Measurements from ENCODE around the gene XRCC5.
"Not testable (repeated sequence)": the region's sequence is repeated elsewhere in the genome, so short reads cannot be mapped to it uniquely, and the experiment has no call there.

The XRCC5 gene

DNA sequence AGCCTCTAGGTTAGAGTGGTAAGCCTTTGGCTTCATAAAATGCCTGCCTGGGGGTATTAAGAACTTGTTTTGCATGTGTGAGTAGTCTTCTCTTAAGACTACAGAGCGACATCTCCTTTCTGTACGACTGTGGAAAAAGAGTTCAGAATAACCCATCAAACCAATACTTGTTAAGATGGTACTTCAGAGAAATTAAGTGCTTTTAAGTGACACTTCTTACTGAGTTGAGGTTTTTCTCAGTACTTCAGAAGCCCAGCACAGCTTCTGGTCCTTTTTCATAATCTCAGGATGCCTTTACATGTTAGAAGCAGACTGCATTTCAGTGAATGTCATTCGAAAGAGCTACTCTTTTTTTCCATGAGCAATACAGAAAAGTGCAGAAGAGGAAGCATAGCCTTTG is 10.8 kb downstream of the XRCC5 start:
- DNase-seq: no peak

DNA sequence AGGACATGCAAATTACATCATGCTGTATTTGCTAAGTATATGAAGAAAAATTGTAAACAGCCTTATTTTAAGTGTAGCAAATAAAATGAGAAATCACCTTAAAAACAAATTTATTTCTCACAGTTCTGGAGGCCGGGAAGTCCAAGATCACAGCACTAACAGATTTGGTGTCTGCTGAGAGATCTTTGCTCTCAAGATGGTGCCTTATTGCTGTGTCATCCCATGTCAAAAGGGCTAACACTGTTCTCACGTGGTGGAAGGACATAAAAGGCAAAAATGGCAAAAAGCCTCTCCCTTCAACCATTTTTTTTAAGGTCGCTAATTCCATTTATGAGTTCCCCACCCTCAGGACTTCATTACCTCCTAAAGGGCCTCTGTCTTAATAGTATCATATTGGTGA is 12.1 kb downstream of the XRCC5 start:
- DNase-seq: no peak

DNA sequence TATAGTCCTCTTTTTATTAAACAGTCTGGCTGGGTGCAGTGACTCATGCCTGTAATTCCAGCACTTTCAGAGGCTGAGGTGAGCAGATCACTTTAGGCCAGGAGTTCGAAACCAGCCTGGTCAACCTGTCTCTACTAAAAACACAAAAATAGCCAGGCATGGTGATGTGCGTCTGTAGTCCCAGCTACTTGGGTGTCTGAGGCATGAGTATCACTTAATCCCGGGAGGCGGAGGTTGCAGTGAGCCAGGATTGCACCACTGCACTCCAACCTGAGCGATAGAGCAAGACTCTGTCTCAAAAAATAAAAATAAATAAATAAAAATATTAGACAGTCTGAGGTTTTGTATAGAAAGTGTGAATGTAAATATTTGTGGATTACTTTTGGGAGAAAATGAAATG is 17.8 kb downstream of the XRCC5 start:
- DNase-seq: no peak

DNA sequence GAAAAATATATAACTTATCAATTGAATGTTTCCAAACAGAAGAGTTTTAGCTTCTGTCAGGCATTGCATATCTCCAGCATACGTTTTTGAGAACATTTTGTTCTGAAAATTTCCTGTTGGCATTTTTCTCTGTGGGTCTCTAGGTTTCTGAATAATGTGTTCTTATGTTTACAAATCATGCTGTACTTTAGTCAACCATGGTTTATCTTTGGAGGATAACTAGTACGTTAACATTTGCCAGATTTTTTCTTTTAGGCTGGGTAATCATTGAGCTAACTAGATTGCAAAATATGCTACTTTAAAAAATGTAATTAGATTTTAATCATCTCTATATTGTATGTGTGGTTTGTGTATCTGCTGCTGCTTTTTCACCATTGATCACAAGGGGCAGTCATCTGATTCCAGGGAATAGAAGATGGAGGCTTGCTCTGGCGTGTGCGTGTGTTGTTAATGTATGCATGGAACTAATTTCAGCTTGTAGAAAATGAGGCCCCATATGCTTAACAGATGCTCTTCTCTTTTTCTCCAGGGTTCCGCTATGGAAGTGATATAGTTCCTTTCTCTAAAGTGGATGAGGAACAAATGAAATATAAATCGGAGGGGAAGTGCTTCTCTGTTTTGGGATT is 21.3 kb downstream of the XRCC5 start:
- DNase-seq: no peak

DNA sequence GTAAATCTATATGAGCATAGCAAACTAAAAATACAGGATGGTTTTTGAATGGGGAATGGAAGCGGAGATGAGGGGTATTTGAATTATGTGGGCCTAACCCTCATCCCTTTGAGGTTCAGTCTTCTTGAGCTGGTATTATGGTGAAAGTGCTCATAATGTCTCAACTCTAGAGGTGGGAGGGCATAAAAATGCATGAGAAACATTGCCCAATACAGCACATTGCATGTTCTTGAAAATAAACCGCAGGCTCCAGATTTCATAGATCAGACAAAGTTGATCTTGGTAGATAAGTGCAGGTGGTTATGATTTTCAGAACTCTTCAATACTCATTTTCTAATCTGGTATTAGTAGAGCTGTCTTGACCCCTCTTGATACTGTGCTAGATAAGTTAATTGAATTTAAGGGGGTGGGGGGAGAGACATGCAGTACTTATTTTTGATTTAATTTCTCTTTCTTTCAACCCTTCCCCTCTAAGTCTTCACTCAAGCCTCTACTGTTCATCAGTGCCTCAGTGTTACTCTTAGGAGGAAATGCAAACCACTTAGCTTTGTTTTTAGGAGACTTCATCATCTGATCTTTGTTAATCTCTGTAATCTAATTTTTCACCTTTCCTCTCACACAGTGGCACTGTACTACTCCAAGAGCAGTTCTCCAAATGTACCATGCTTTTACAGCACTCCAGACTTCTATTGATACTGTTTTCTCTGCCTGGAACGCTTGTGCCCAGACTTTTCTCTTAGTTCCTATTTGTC is 22.2 kb downstream of the XRCC5 start:
- DNase-seq: no peak

DNA sequence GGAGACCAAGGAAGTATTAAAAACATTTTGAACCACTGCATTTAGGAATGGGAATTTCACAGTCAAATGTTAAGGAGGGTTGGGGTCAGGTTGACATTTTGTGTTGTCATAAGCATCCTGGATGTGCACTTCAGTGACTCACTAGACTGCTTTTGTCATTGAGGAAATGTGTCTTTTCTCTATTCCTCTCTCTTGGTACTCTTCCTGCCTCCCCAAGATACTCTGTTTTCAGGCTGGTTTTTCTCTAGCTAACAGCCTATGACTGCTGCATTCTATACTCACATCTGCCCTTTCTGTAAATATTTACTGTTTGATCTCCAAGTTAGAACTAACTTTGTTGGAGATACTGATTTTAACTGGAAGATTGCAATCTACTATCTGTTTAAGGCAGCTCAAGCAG is 23.4 kb downstream of the XRCC5 start:
- no peak for DNase-seq

DNA sequence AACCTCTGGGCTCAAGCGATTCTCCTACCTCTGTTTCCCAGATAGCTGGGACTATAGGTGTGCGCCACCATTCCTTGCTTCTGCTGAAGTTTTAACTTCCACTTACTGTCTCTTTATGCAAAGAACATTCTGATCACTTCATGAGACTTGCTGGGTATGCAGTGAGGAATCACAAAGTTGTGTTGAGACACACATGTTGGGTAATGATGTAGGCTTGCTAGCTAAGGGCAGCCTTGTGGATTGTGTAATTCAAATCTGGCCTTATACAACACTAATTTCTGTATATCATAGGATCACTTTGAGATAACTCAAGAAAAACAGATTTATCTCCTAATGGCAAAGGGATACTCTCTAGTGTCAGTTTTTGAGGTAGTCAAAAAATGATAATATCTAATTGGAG is 24.2 kb downstream of the XRCC5 start:
- no peak for DNase-seq

DNA sequence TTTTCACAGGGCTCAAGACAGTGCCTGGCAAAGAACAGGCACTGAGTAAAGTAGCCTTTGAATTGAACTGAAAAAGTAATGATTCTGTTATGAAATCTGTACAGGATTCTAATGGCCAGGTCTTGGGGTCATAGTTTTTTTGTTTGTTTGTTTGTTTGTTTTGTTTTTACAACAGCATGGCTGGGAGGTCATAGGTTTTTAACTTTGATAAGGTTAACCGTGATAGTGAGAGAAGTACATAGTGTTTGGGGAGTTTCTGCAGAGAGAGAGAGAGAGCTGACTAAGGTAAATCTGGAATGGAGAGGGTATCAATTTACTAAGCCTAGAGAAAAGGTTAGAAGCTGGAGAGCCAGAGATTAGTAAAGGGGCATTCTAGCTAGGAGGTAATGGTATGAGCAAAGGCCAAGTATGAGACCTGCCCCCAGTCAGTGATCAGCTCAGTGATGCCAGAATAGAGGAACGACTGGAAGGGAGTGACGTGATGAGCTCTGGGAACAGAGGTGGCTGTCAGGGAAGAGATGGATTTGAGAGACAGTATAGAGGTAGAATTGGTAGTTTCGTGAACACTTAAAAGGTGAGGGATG is 25.9 kb downstream of the XRCC5 start:
- DNase-seq: no peak

DNA sequence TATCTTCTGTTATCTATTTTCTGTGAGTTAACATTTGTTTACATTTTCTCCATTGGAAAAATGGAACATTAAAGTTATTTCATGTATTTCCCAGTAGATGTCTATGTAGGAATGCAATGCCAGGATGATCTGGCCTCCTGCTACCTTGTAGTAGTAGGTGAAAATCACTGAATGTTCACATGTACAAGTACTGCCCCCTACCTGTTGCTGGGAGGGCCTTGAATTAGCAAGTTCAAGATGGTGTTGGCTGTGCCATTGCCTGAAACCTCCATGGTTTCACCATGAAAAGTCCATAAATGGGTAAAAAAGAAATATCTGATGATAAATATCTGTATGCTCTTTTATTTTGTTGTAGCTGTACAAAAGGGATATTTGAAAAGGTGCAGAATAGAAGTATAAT is 30.7 kb downstream of the XRCC5 start:
- no peak for DNase-seq

DNA sequence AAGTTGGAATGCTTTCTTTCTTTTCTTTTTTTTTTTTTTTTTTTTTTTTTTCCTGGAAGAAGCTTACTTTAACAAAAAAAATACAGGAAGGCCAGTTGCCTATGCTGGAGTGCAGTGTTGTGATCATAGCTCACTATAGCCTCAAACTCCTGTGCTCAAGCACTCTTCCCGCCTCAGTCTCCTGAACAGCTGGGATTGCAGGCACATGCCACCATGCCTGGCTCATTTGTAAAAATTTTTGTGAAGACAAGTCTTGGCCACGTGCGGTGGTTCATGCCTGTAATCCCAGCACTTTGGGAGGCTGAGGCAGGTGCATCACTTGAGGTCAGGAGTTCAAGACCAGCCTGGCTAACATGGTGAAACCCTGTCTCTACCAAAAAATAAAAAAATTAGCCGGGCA is 32.4 kb downstream of the XRCC5 start:
- not testable (repeated sequence) for DNase-seq

DNA sequence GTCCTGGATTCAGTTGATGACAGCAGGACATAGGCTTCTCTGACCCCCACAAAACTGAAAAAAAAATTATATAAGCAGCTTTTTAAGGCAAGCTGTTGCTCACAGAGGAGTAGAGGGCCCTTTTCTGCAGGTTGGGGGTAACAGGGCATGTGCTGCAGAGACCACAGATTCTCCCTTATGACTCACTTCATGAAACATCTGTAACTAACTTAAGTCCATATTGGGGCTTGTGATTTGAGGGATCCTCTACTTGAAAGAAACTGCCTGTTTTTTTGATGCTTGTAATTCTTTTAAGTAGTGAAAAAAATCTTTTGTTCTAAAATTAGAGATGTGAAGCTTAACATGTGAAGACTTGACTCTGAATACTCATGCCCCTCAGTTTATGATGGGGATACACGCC is 33.4 kb downstream of the XRCC5 start:
- DNase-seq: no peak

DNA sequence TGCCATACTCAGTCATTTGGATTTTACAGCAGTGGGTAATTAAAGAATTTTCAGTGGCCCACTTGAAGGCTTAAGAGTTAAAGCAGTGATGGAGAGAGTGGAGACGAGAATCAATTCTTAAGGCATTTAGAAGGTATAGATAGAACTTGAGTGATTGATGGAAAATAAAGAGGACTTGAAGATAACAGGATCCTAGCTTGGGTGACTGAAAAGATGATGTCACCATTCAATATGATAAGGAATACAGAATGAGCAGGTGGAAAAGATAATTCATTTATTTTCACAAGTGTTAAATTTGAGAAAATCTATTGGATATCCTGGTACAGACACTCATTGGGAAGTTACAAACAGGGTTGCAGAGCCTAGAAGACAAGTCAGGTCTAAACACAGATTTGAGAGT is 35.2 kb downstream of the XRCC5 start:
- DNase-seq: no peak

DNA sequence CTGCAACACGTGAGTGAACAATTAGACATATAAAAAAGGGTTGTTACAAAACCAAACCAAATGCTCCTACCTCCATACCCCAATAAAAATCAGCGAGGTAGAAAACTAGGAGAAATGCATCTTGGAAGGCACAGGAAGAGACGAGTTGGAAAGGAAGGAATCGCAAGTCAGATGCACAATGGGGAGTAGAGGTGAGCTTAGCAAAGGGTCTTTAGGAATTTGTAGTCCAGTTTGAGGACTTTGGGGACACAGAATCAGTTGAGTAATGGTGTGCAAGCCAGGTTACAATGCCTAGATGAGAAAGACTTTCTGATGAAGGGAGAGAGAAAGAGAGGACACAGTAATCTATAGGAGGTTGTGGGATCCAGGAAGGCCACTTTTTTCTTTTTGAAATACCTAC is 35.7 kb downstream of the XRCC5 start:
- DNase-seq: no peak

DNA sequence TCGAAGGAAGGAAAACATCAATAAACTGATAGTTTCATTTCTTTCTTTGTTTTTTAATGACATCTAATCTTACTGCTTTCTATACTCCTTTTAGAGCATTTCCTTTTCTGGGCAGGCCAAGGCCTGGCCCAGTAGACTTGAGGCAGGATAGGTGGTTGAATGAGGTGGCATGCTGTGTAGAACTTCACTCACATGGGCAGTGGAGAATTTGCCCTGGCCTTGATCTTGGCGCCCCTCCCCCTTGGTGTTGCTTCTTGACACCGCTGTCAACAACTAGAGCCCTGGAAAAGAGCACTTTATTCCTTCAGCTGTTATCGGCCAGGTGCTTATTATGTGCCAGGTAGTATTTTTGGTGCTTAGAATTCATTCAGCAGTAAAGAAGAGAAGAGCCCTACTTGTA is 37.4 kb downstream of the XRCC5 start:
- DNase-seq: no peak

DNA sequence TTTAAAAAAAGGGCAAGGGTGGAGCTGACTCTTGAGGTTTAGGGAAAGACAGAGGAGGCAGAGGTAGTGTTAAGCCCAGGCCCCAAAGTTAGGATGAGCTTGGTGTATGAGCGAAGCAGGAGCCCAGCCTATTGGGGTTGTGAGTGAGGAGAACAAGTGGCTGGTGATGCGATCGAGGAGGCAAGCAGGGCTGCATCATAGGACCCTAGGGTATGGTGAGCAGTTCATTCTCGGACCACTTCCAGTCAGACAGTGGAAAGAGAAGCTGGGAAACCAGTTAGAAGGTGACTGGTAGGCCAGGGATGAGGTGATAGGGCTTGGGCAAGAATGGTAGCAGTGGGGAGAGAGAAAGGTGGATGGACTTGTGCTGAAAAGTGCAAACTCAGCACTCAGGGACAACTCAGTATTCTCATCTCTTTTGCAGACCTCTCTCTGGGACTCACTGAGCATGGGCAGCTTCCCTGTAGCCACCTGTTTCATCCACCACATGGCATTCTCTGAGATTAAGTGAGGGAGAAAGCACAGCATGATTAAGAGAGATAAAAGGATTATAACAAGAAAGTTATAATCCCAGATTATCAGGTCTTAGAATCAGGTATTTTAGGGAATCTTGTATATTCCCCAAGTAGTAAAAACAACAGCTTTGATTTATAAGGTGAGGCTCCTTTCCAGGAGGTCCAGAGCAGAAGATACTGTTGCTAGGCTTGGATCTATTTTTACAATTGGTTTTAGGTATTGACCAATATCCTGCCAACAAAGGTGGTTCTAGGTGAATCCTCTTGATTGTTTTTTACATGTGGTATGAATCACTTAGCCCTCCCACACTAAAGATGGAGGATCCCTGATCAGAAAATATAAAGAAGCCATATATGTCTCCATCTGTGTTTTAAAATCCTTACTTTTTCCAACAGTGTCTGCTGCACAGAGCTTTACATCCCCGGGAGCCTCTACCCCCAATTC is 38.3 kb downstream of the XRCC5 start:
- no peak for DNase-seq

DNA sequence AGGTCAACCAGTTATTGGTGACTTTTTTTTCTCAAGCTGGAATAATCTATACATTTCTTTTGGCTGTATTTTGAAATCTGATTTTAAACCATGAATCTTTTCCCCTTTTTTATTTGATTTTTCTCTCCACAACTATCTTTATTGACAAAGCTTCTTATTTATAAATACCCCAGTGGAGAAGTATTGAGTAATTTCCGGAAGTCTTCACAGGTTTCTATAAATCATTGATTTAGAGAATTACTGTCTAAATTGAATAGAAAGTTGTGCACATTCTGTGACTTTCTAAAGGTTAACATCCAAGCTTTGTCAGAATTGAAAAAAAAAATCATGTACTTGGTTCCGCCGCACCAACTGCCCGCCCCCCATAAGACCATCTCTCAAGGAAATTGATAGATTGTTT is 39.8 kb downstream of the XRCC5 start:
- DNase-seq: no peak

DNA sequence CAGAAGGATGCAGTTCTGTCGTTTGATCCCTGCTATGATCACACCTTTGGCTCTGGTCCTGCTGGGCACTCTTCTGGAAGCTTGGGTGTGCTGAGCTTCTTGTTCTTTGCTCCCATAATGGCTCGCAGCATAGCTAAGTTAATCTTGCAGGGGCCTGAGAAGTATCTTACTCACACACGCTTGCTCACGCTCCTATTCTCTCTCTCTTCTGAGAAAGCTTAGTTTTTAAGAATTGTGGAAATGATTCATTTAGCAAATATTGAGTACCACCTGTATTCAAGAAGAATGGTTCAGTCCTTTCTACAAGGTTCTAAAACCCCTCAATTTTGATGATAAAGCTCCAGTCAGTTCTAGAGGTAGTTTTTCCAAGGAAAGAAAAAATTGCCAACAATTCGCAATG is 40.6 kb downstream of the XRCC5 start:
- no peak for DNase-seq

DNA sequence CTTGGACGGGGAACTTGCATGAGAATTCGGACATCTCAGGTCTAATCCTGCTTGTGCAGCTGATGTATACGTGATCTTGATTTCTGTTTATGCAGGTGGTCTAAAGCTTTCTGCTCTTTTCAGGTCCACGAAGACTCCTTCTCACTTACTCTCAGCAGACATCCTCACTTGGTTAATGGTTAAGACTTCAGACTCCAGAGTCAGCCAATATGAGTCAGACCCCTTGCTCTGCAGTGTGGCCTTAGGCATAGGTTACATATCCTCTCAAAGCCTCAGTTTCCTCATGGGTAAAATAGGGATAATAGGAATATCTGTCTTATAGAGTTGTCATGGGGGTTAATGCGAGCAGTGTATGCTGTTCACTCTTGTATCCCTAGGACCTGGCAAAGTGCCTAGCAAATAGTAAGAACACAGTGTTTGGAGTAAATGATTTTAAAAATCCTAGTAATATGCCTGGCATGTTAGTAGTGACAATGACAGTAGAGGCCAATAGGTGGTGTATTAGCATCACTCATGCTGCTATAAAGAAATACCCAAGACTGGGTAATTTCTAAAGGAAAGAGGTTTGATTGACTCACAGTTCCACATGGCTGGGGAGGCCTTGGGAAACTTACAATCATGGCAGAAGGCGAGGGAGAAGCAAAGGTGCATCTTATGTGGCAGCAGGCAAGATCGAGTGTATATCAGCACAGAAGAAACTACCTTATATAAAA is 42.3 kb downstream of the XRCC5 start:
- no peak for DNase-seq

DNA sequence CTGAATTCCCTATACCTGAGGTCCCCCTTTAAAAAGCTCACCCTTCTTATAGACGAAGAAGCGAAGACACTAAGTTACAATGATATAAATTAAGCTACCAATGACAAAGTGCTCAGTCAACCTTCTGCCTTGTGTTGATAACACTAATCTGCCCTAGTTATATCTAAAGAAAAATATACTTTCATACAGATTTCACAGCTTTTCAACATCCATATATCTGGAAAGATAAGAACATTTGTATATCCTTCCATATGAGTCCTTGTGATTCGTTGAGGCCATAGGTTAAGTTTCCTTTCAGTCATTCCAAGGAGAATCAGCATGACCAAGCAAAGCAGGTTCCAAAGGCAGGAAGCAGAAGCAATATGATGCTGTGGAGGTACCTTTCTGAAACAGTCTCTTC is 46.8 kb downstream of the XRCC5 start:
- DNase-seq: no peak

DNA sequence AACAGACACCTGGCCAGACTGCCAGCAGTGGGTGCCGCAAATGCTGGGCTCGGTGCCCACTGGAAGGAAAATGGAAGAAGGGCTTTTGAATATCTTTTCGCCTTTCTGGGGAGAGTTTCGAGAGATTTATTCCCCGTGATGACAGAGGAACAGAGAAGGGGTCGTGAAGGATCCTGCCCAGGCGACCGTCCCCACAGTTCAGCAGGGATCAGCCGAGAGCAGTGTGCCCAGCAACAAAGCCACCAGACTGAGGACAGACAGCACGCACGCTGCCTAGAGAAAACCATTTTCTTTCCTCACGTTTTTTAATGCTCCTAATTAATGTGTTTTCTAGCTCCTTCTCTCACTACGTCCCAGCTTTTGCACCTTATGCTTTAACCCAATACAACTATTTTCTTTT is 47.7 kb downstream of the XRCC5 start:
- no peak for DNase-seq

DNA sequence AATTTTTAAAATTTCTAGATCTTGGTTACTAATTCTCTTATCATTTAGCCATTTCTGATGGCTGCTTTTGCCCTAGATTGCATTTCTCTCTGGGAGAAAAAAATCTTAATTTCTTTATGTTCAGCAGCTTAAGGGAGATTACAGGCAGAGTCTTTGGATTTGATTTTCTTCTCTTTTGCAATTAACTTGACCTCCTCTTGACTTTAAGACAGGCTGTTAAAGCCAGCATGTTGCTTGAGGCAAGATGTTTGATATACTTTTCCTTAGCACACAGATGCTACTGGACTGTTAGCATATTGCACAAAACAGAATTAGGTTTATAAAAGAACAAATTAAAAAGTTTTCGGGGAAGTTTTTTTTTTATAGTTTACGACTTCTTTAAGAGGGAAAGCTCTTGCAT is 50.0 kb downstream of the XRCC5 start:
- DNase-seq: no peak

DNA sequence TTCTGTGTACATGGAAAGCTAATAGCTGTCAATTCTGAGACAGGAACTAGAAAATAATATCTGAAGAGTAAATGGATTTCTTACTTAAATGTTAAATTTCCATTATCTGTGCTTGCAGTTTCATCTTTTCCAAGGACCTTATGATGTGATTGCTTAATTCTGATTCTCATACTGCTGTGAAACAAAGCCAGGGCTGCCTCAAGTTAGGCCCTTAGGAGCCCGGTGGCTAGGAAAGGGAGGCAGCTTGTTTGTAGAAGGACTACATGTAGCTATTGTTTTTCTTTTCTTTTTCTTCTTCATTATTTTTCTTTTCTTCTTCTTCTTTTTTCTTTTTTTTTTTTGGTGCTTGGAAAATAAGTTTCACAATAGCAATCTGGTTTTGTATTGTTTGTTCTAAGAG is 50.5 kb downstream of the XRCC5 start:
- DNase-seq: no peak

DNA sequence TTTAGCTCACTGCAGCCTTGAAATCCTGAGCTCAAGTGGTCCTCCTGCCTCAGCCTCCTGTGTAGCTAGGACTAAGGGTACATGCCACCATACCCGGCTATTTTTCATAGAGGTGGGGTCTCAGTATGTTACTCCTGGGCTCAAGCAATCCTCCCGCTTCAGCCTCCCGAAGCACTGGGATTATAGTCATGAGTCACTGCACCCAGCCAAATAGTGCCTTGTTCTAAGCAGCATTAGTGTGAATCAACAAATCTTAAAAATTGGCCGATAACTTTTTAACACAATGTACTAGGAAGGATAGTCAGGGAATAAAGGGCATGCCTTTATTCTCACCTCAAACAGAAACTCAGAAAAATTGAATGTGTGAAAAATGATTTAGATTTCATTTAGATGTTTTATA is 51.6 kb downstream of the XRCC5 start:
- DNase-seq: no peak

Data from activated effector memory CD4-positive, alpha-beta T cell treated with anti-CD3 and anti-CD28 coated beads, Interleukin-2, amount 50 U/mL, for 16 hours (primary cell).